HG02970 (cell line): ENCODE results near the gene UPP2.

Source experiments
- ATAC-seq: cut with Tn5 transposase; IDR thresholded peaks from one replicate; pipeline ENCODE4 v1.9.1; 2021; ENCODE audit warnings: mild to moderate bottlenecking, moderate library complexity, moderate number of reproducible peaks; ENCODE audit not compliant: unreplicated experiment, low FRiP score

Gene UPP2

GRCh38 chr2:158135096-158135495 is 33.4 kb downstream of the UPP2 start:
- ATAC-seq: no peak

GRCh38 chr2:158138255-158138654 is 36.6 kb downstream of the UPP2 start:
- no peak for ATAC-seq

- ATAC-seq: no peak
These were observed 38.5 kb downstream of the UPP2 start for GRCh38 chr2:158140201-158140600.

GRCh38 chr2:158142165-158142564 is 40.5 kb downstream of the UPP2 start:
- ATAC-seq: no peak

- ATAC-seq: no peak
These were observed 41.1 kb downstream of the UPP2 start for GRCh38 chr2:158142568-158143332.

- no peak for ATAC-seq
These were observed 42.2 kb downstream of the UPP2 start for GRCh38 chr2:158143703-158144360.

- ATAC-seq: no peak
These were observed 43.4 kb downstream of the UPP2 start for GRCh38 chr2:158144914-158145625.

GRCh38 chr2:158153270-158154015 is 51.8 kb downstream of the UPP2 start:
- no peak for ATAC-seq

GRCh38 chr2:158154596-158154995 is 52.9 kb downstream of the UPP2 start:
- ATAC-seq: no peak

GRCh38 chr2:158172719-158173118 is 71.0 kb downstream of the UPP2 start:
- ATAC-seq: no peak

GRCh38 chr2:158174495-158174894 is 72.8 kb downstream of the UPP2 start:
- no peak for ATAC-seq

GRCh38 chr2:158174956-158175355 is 73.3 kb downstream of the UPP2 start:
- ATAC-seq: no peak

GRCh38 chr2:158178646-158179045 is 77.0 kb downstream of the UPP2 start:
- no peak for ATAC-seq

- ATAC-seq: no peak
These were observed 78.0 kb downstream of the UPP2 start for GRCh38 chr2:158179660-158180059.

- no peak for ATAC-seq
These were observed 79.5 kb downstream of the UPP2 start for GRCh38 chr2:158181171-158181570.

- no peak for ATAC-seq
These were observed 81.1 kb downstream of the UPP2 start for GRCh38 chr2:158182676-158183295.

GRCh38 chr2:158184001-158184400 is 82.3 kb downstream of the UPP2 start:
- no peak for ATAC-seq

GRCh38 chr2:158184556-158185343 is 83.1 kb downstream of the UPP2 start:
- ATAC-seq: no peak
